Subcutaneous adipose tissue (tissue), 4 donors: ENCODE measurements around the gene ORAI2. TPM values are rescaled to one million over a fixed set of nuclear protein-coding genes. Genes with fewer than 3 reads are reported as not detected.
"Not testable (repeated sequence)": the region's sequence is repeated elsewhere in the genome, so short reads cannot be mapped to it uniquely, and the experiment has no call there.

ENCODE experiments used
- CTCF ChIP-seq: fragments of 450-650 bp; IDR thresholded peaks from one replicate; pipeline ENCODE4 v1.5.1; 2016; ENCODE audit warnings: low read depth, mild to moderate bottlenecking, control low read depth, antibody characterized with exemption, moderate library complexity
- small RNA-seq: library from RNA; depleted of rRNA; stranded (forward); fragments of <200 nt; gene quantifications from one replicate; pipeline ENCODE3, GENCODE V24; 2016
- total RNA-seq, 4 donors: library from RNA; depleted of rRNA; stranded (reverse); fragments of >200 nt; gene quantifications; one replicate each; pipeline ENCODE4 v1.1.0, GENCODE V29; 2016

ORAI2 gene
- total RNA-seq, 4 donors from 2014 or later = 2.0 to 26.0 (median 6.4) TPM

GRCh38 chr7:102478314-102479208 is 45.2 kb downstream of the ORAI2 start, which contains the start of gene POLR2J:
POLR2J (minus strand) TSS chr7:102478922; CDS start chr7:102478860, 62 bp downstream.
- TF ChIP-seq CTCF = not testable (repeated sequence)

Small RNAs within 50 kb of the gene (small RNA-seq; reads per million reads assigned to genes)
- not detected for gene MIR548O

Other genes starting within 250 kb of the ORAI2 start
- gene SH2B2, start 146.7 kb upstream of the ORAI2 start, total RNA-seq = 1 to 10 TPM; 3.3 to 7.5 (median 3.7) TPM
- not detected for gene SPDYE6, start 77.1 kb upstream of the ORAI2 start, total RNA-seq
- gene PRKRIP1, start 37.2 kb upstream of the ORAI2 start, total RNA-seq = 10 to 100 TPM; 14.3 to 39.7 (median 21.9) TPM
- 10 to 100 TPM; 11.5 to 16.0 (median 13.2) TPM for gene ALKBH4, start 31.3 kb downstream of the ORAI2 start, total RNA-seq
- gene LRWD1, start 31.4 kb downstream of the ORAI2 start, total RNA-seq = 1 to 10 TPM; 7.0 to 9.2 (median 8.1) TPM
- 10 to 100 TPM; 11.7 to 25.8 (median 18.0) TPM for gene POLR2J, start 45.3 kb downstream of the ORAI2 start, total RNA-seq
- gene RASA4B, start 84.2 kb downstream of the ORAI2 start, total RNA-seq = 10 to 100 TPM in 1 of 4 donors, 1 to 10 TPM in 3; 4.9 to 12.6 (median 9.0) TPM
- gene UPK3BL2, start 110.1 kb downstream of the ORAI2 start, total RNA-seq = 10 to 100 TPM in 1 of 4 donors, 1 to 10 TPM in 3; 2.7 to 12.7 (median 6.6) TPM
- not detected for gene SPDYE2, start 117.7 kb downstream of the ORAI2 start, total RNA-seq
- gene POLR2J3, start 139.0 kb downstream of the ORAI2 start, total RNA-seq = 10 to 100 TPM; 10.7 to 27.5 (median 19.3) TPM
- gene RASA4, start 183.2 kb downstream of the ORAI2 start, total RNA-seq = 10 to 100 TPM; 19.9 to 60.6 (median 38.2) TPM
- gene UPK3BL1, start 209.2 kb downstream of the ORAI2 start, total RNA-seq = 10 to 100 TPM in 3 of 4 donors, 1 to 10 TPM in 1; 8.8 to 43.9 (median 19.5) TPM
- not detected for gene SPDYE2B, start 216.7 kb downstream of the ORAI2 start, total RNA-seq
- 1 to 10 TPM; 1.3 to 9.8 (median 2.1) TPM for gene POLR2J2, start 238.1 kb downstream of the ORAI2 start, total RNA-seq